Aorta (tissue), 5 donors: Measurements from ENCODE around the gene CBX2. TPM values are rescaled to one million over a fixed set of nuclear protein-coding genes. Genes with fewer than 3 reads are reported as not detected.

Source experiments
- ATAC-seq: fragments of 200-7000 bp; cut with Tn5 transposase; one replicate; pipeline ENCODE4 v1.9.1; 2022; ENCODE audit warnings: moderate library complexity; ENCODE audit not compliant: low FRiP score
- DNase-seq, 2 donors: peaks; one replicate each; pipeline ENCODE4 v3.0.0-alpha.2; 2020
- H3K27ac ChIP-seq, 2 donors: one replicate each; pipeline ENCODE4 v1.5.1; 2013; ENCODE audit warnings: low read length in 2 of 2, mild to moderate bottlenecking in 2 of 2, moderate library complexity in 2 of 2, control low read depth in 1 of 2, inconsistent platforms in 1 of 2, low read depth in 1 of 2
- H3K27me3 ChIP-seq, 2 donors: one replicate each; pipeline ENCODE4 v1.6.1; 2013; ENCODE audit warnings: control low read depth in 1 of 2, low read length in 1 of 2, mild to moderate bottlenecking in 1 of 2, moderate library complexity in 1 of 2; ENCODE audit not compliant: insufficient read depth in 2 of 2, control insufficient read depth in 1 of 2
- H3K36me3 ChIP-seq, 2 donors: one replicate each; pipeline ENCODE4 v1.6.1; 2013; ENCODE audit warnings: control low read depth in 1 of 2, low read length in 1 of 2, mild to moderate bottlenecking in 1 of 2; ENCODE audit not compliant: insufficient read depth in 2 of 2, control insufficient read depth in 1 of 2
- H3K4me1 ChIP-seq, 2 donors: one replicate each; pipeline ENCODE4 v1.6.1; 2013; ENCODE audit warnings: low read length in 2 of 2, control low read depth in 1 of 2, mild to moderate bottlenecking in 1 of 2, moderate library complexity in 1 of 2; ENCODE audit not compliant: insufficient read depth in 2 of 2, control insufficient read depth in 1 of 2
- H3K4me3 ChIP-seq, 2 donors: one replicate each; pipeline ENCODE4 v1.5.1; 2013; ENCODE audit warnings: low read length in 2 of 2, control low read depth in 1 of 2, mild to moderate bottlenecking in 1 of 2
- H3K9me3 ChIP-seq: one replicate; pipeline ENCODE4 v1.6.1; 2013; ENCODE audit warnings: mild to moderate bottlenecking, low read length; ENCODE audit not compliant: control insufficient read depth
- WGBS, 2 donors: extraction: QIAGEN DNeasy Blood & Tissue Kit; methylation state at CpG; one replicate each; pipeline ENCODE4 v1.1.7; 2013; 5-methylcytosine and 5-hydroxymethylcytosine counted together
- intact Hi-C, 2 donors: fragments of 100-400 bp; cut with DNase I; formaldehyde crosslinking; loops; one replicate each; pipeline versions ENCODE4 v1.14.2 to v1.15.0; 2022
- polyA plus RNA-seq, 2 donors: library from polyadenylated mRNA; stranded (reverse); fragments of 200-250 nt; gene quantifications; one replicate each; pipeline ENCODE4 v1.2.3, GENCODE V29; 2013
- total RNA-seq, 2 donors: library from RNA; stranded (reverse); fragmentation: NEBNext Ultra II Directional; extraction: Animal tissue kit (Norgen Biotek cat#: 25700); gene quantifications; one replicate each; pipeline ENCODE4 v1.2.1, GENCODE V29; 2021
- donor health status: healthy with polysubstance abuse.
- donor health status: Bipolar disorder and iron deficiency.
- donor health status: DM: no; HTN: no; CAD: no.
- donor health status: DM: no; HTN: no; CAD: no.
- donor health status: DM: yes; HTN: yes; CAD: no.

Gene CBX2
- total and polyA plus RNA-seq, 4 donors, result 1.2 to 4.5 TPM; not detected in 2

- Histone ChIP-seq H3K9me3 (no peaks in the 10 kb centered on the region), H3K27ac (no peak overlapping the region), H3K27me3 (no peaks in the 10 kb centered on the region), H3K36me3 (no peaks in the 10 kb centered on the region), H3K4me3 (no peak overlapping the region), H3K4me1 (no peaks in the 10 kb centered on the region)
- ATAC-seq (no peak), DNase-seq (no peak)
- WGBS, 2 donors, result 94 to 96% methylated on average over 12 of the region's 12 CpGs
- intact Hi-C loops, result no loop called here
Measured at GRCh38 chr17:79818026-79818758, 40.2 kb downstream of the CBX2 start.

- 82 to 83% methylated on average over 5 of the region's 5 CpGs for WGBS, 2 donors
- no peaks in the 10 kb centered on the region for H3K27me3 ChIP-seq
Measured at GRCh38 chr17:79819085-79819484, 41.1 kb downstream of the CBX2 start.

GRCh38 chr17:79819534-79820276 lies 41.8 kb downstream of the CBX2 start:
- no peaks in the 10 kb centered on the region for H3K27me3 ChIP-seq
- no peaks in the 10 kb centered on the region for H3K4me1 ChIP-seq
- no peak for DNase-seq
- no peak for ATAC-seq
- intact Hi-C loops, result no loop called here
- H3K4me3 ChIP-seq, result no peak overlapping the region
- H3K9me3 ChIP-seq, result no peaks in the 10 kb centered on the region
- no peaks in the 10 kb centered on the region for H3K36me3 ChIP-seq
- 92 to 94% methylated on average over 13 of the region's 13 CpGs for WGBS, 2 donors
- H3K27ac ChIP-seq, result no peak overlapping the region

More at GRCh38 chr17:79819085-79819484, 41.1 kb downstream of the CBX2 start:
- no peak for ATAC-seq
- H3K36me3 ChIP-seq, result no peaks in the 10 kb centered on the region
- DNase-seq, result no peak
- no peak overlapping the region for H3K27ac ChIP-seq
- H3K4me3 ChIP-seq, result no peak overlapping the region
- intact Hi-C loops, result no loop called here
- no peaks in the 10 kb centered on the region for H3K9me3 ChIP-seq
- no peaks in the 10 kb centered on the region for H3K4me1 ChIP-seq

GRCh38 chr17:79820959-79821330 lies 43.0 kb downstream of the CBX2 start:
- Histone ChIP-seq H3K4me3 (no peak overlapping the region), H3K27ac (no peak overlapping the region), H3K36me3 (no peaks in the 10 kb centered on the region), H3K27me3 (no peaks in the 10 kb centered on the region), H3K9me3 (no peaks in the 10 kb centered on the region), H3K4me1 (no peaks in the 10 kb centered on the region)
- WGBS, 2 donors, result 94 to 95% methylated on average over 4 of the region's 4 CpGs
- intact Hi-C loops, result no loop called here
- ATAC-seq, result no peak
- no peak for DNase-seq

- Histone ChIP-seq H3K4me1 (no peaks in the 10 kb centered on the region), H3K27ac (no peak overlapping the region), H3K27me3 (no peaks in the 10 kb centered on the region), H3K9me3 (no peaks in the 10 kb centered on the region), H3K4me3 (no peak overlapping the region), H3K36me3 (no peaks in the 10 kb centered on the region)
- ATAC-seq (no peak), DNase-seq (no peak)
- WGBS, 2 donors, result 94% methylated on average over 12 of the region's 12 CpGs
- intact Hi-C loops, result no loop called here
Measured at GRCh38 chr17:79821331-79822095, 43.6 kb downstream of the CBX2 start.

GRCh38 chr17:79822583-79823124 lies 44.7 kb downstream of the CBX2 start:
- DNase-seq (no peak), ATAC-seq (no peak)
- H3K36me3 ChIP-seq, result no peaks in the 10 kb centered on the region
- H3K4me3 ChIP-seq, result no peak overlapping the region
- no peaks in the 10 kb centered on the region for H3K27me3 ChIP-seq
- intact Hi-C loops, result no loop called here
- H3K4me1 ChIP-seq, result no peaks in the 10 kb centered on the region
- WGBS, 2 donors, result 96 to 97% methylated on average over 17 of the region's 17 CpGs
- H3K27ac ChIP-seq, result no peak overlapping the region
- H3K9me3 ChIP-seq, result no peaks in the 10 kb centered on the region

- WGBS, 2 donors, result 96 to 97% methylated on average over 17 of the region's 17 CpGs
Measured at GRCh38 chr17:79824234-79824633, 46.3 kb downstream of the CBX2 start.

GRCh38 chr17:79824893-79825579 lies 47.1 kb downstream of the CBX2 start:
- Histone ChIP-seq H3K36me3 (no peaks in the 10 kb centered on the region), H3K9me3 (no peaks in the 10 kb centered on the region), H3K27ac (no peak overlapping the region), H3K4me1 (no peaks in the 10 kb centered on the region), H3K27me3 (no peaks in the 10 kb centered on the region), H3K4me3 (no peak overlapping the region)
- ATAC-seq (no peak), DNase-seq (no peak)
- intact Hi-C loops, result no loop called here
- 95 to 96% methylated on average over 6 of the region's 6 CpGs for WGBS, 2 donors

More at GRCh38 chr17:79824234-79824633, 46.3 kb downstream of the CBX2 start:
- H3K36me3 ChIP-seq, result no peaks in the 10 kb centered on the region
- ATAC-seq, result no peak
- H3K4me3 ChIP-seq, result no peak overlapping the region
- intact Hi-C loops, result no loop called here
- H3K27me3 ChIP-seq, result no peaks in the 10 kb centered on the region
- H3K27ac ChIP-seq, result no peak overlapping the region
- H3K4me1 ChIP-seq, result no peaks in the 10 kb centered on the region
- no peak for DNase-seq
- no peaks in the 10 kb centered on the region for H3K9me3 ChIP-seq
